A549 (cell line): ENCODE data around the gene TAF15. TPM values are rescaled to one million over a fixed set of nuclear protein-coding genes. Genes with fewer than 3 reads are reported as not detected.

Source experiments
- ATAC-seq, 2 experiments: fragments of 200-7000 bp in 1 of 2; fragments of >200 bp in 1 of 2; cut with Nextera tagmentation in 1 of 2; cut with Tn5 transposase in 1 of 2; 3 replicates each; pipeline versions ENCODE4 v1.8.0 to v1.9.1; 2018 to 2020; ENCODE audit warnings: mild to moderate bottlenecking in 1 of 2, moderate library complexity in 1 of 2
- CTCF ChIA-PET: fragments of 300-600 bp; sonication (Branson Sonifier 250); formaldehyde crosslinking; extraction: SDS; loops from one replicate; lab custom pipeline; 2021; ENCODE audit warnings: antibody characterized with exemption, inconsistent platforms; lab: Yijun Ruan, JAX
- POLR2A ChIA-PET: fragments of 350-600 bp; formaldehyde crosslinking; extraction: SDS; loops from one replicate; lab custom pipeline; 2021; ENCODE audit warnings: antibody characterized with exemption, inconsistent platforms; lab: Yijun Ruan, JAX
- DNase-seq, 2 experiments: peaks; one replicate each; pipeline versions ENCODE4 v3.0.0 to v3.0.0-alpha.2; 2011 to 2016; ENCODE audit warnings: low read depth in 1 of 2, low spot score in 1 of 2
- FAIRE-seq: peaks from 2 replicates; lab custom pipeline; 2011; peaks lifted over from hg19 to GRCh38; lab: Jason Lieb, UNC
- H3K27ac ChIP-seq, 2 experiments: fragments of >200 bp; sonication (Bioruptor Twin); formaldehyde crosslinking; 3 replicates each; pipeline ENCODE4 v1.5.1; 2016 to 2017
- H3K4me1 ChIP-seq: fragments of >200 bp; sonication (Bioruptor Twin); formaldehyde crosslinking; 3 replicates; pipeline ENCODE4 v1.6.1; 2016
- H3K4me2 ChIP-seq: fragments of >200 bp; sonication (Bioruptor Twin); formaldehyde crosslinking; 3 replicates; pipeline ENCODE4 v1.6.1; 2016
- H3K4me3 ChIP-seq: fragments of >200 bp; sonication (Bioruptor Twin); formaldehyde crosslinking; 3 replicates; pipeline ENCODE4 v1.5.1; 2016
- H3K9me3 ChIP-seq: fragments of >200 bp; sonication (Bioruptor Twin); formaldehyde crosslinking; 3 replicates; pipeline ENCODE4 v1.6.1; 2016
- BCL3 ChIP-seq: fragments of >200 bp; sonication (Bioruptor Twin); formaldehyde crosslinking; IDR thresholded peaks from 3 replicates; pipeline ENCODE4 v1.6.1; 2016
- CBX8 ChIP-seq: fragments of 200-600 bp; sonication (generic); IDR thresholded peaks from 2 replicates; pipeline ENCODE4 v1.6.1; 2016
- CTCF ChIP-seq: fragments of >200 bp; sonication (Bioruptor Twin); formaldehyde crosslinking; IDR thresholded peaks from 3 replicates; pipeline ENCODE4 v1.5.1; 2016
- EHMT2 ChIP-seq: fragments of 200-600 bp; sonication (generic); IDR thresholded peaks from 2 replicates; pipeline ENCODE4 v1.6.1; 2016; ENCODE audit warnings: antibody characterized with exemption, low read depth, mild to moderate bottlenecking, moderate library complexity
- FOSB ChIP-seq: fragments of 250-450 bp; sonication (Bioruptor Pico); IDR thresholded peaks from 2 replicates; pipeline ENCODE4 v1.5.0; 2020; ENCODE audit warnings: mild to moderate bottlenecking, moderate library complexity
- HDAC2 ChIP-seq: fragments of 200-600 bp; sonication (generic); IDR thresholded peaks from 2 replicates; pipeline ENCODE4 v1.6.1; 2016
- HOXB13 ChIP-seq: fragments of 250-450 bp; sonication (Bioruptor Pico); IDR thresholded peaks from 2 replicates; pipeline ENCODE4 v1.5.0; 2020; ENCODE audit warnings: low read depth, mild to moderate bottlenecking, moderate library complexity
- MAFK ChIP-seq: fragments of 450-650 bp; IDR thresholded peaks from 2 replicates; pipeline ENCODE4 v1.6.1; 2014; ENCODE audit not compliant: partially characterized antibody
- MAZ ChIP-seq: fragments of 150-350 bp; IDR thresholded peaks from 2 replicates; pipeline ENCODE4 v1.6.1; 2014; ENCODE audit warnings: antibody characterized with exemption, low read depth, low read length, borderline replicate concordance
- MYC ChIP-seq: IDR thresholded peaks from 2 replicates; pipeline ENCODE4 v1.6.1; 2012; ENCODE audit warnings: mild to moderate bottlenecking, inconsistent platforms, low read length, improper control_type of control experiment, borderline replicate concordance
- PBX3 ChIP-seq: IDR thresholded peaks from 2 replicates; pipeline ENCODE4 v1.6.1; 2012
- RCOR1 ChIP-seq: fragments of 150-350 bp; IDR thresholded peaks from 2 replicates; pipeline ENCODE4 v1.6.1; 2014; ENCODE audit warnings: antibody characterized with exemption, low read length, low read depth
- RFX5 ChIP-seq: fragments of 450-650 bp; IDR thresholded peaks from 2 replicates; pipeline ENCODE4 v1.7.1; 2014; ENCODE audit warnings: antibody characterized with exemption, mild to moderate bottlenecking, moderate library complexity
- ZC3H11A ChIP-seq: fragments of 450-650 bp; IDR thresholded peaks from 2 replicates; pipeline ENCODE4 v1.6.1; 2014; ENCODE audit warnings: antibody characterized with exemption, mild to moderate bottlenecking
- ZNF302 ChIP-seq: fragments of 250-450 bp; sonication (Bioruptor Pico); IDR thresholded peaks from 2 replicates; pipeline ENCODE4 v1.9.0; 2021; ENCODE audit warnings: inconsistent platforms, mild to moderate bottlenecking, moderate library complexity
- ZSCAN20 ChIP-seq: fragments of 250-450 bp; sonication (Bioruptor Pico); IDR thresholded peaks from 2 replicates; pipeline ENCODE4 v1.8.0; 2022; ENCODE audit warnings: mild to moderate bottlenecking, moderate library complexity
- WGBS: methylation state at CpG from one replicate; pipeline ENCODE4 v1.1.6; 2017; ENCODE audit errors: missing lambda C conversion rate; 5-methylcytosine and 5-hydroxymethylcytosine counted together
- polyA plus RNA-seq, 4 experiments: library from polyadenylated mRNA; depleted of rRNA in 3 of 4; stranded (reverse); fragments of >200 nt; fragmentation: RNase III in 1 of 4; extraction: RNeasy Plus Mini Kit Qiagen cat#74134 plus additional on column Dnase treatment in 1 of 4; gene quantifications; 2 replicates in 3 of 4; 3 replicates in 1 of 4; pipeline ENCODE4 v1.2.3, GENCODE V29; 2011 to 2017

The TAF15 gene
- polyA plus RNA-seq, 2 of the 4 experiments (the other 2 are of a cell fraction) = 130 to 544 TPM

- WGBS = 89% methylated on average over 1 of the region's 1 CpG
- ATAC-seq (no peak), FAIRE-seq (no peak), DNase-seq (no peak)
- H3K27ac ChIP-seq = no peak overlapping the region
- peaks cover 25% of the 10 kb centered on the region for H3K4me1 ChIP-seq
- TF ChIP-seq MAFK (peak; percentile 97), RFX5 (no peak)
- no peaks in the 10 kb centered on the region for H3K9me3 ChIP-seq
- no peak overlapping the region for H3K4me2 ChIP-seq
- ChIA-PET POLR2A (interaction anchor here (0.6 to 4.4 kb wide), 2 partner anchors 10 to 1207 kb away, joined by 5 to 49 read pairs; partner anchors contain the start of gene TAF15), CTCF (interaction anchor here (1.7 to 30.3 kb wide), 5 partner anchors 9 to 51 kb away, joined by 4 to 2039 read pairs (median 12); partner anchors contain the start of genes C17orf50, GAS2L2 and TAF15)
- no peak overlapping the region for H3K4me3 ChIP-seq
Measured at GRCh38 chr17:35819455-35819854, 10.2 kb downstream of the TAF15 start.

GRCh38 chr17:35821308-35821707 lies 12.0 kb downstream of the TAF15 start:
- CTCF ChIA-PET = interaction anchor here (0.6 to 30.3 kb wide), 4 partner anchors 13 to 53 kb away, joined by 5 to 2039 read pairs (median 10); partner anchors contain the start of genes C17orf50, GAS2L2 and TAF15
- H3K27ac ChIP-seq = no peak overlapping the region
- H3K9me3 ChIP-seq = no peaks in the 10 kb centered on the region
- DNase-seq = no peak
- peaks cover 16% of the 10 kb centered on the region for H3K4me1 ChIP-seq
- no peak overlapping the region for H3K4me3 ChIP-seq
- no peak for TF ChIP-seq MAZ
- no peak for TF ChIP-seq EHMT2
- TF ChIP-seq BCL3 = no peak
- no peak for TF ChIP-seq MYC
- TF ChIP-seq HDAC2 = no peak
- TF ChIP-seq RCOR1 = no peak
- no peak for TF ChIP-seq HOXB13 (CRISPR knock-in tag)
- no peak for TF ChIP-seq MAFK
- TF ChIP-seq ZSCAN20 (CRISPR knock-in tag) = no peak
- TF ChIP-seq ZNF302 (CRISPR knock-in tag) = no peak
- no peak for TF ChIP-seq CTCF
- TF ChIP-seq, all 56 proteins: peak for 0
- POLR2A ChIA-PET = interaction anchor here (4.4 kb wide), 1 partner anchor 12 kb away, joined by 49 read pairs; the partner anchor contains the start of gene TAF15
- FAIRE-seq (no peak), ATAC-seq (no peak)
- no peak overlapping the region for H3K4me2 ChIP-seq
- 86% methylated on average over 2 of the region's 2 CpGs for WGBS

- WGBS = 94% methylated on average over 1 of the region's 1 CpG
- DNase-seq = no peak
- ChIA-PET CTCF (interaction anchor here (1.2 to 2.5 kb wide), 5 partner anchors 16 to 78 kb away, joined by 3 to 8 read pairs (median 6); partner anchors contain the start of gene TAF15), POLR2A (interaction anchor here (2.0 kb wide), 1 partner anchor 16 kb away, joined by 10 read pairs; the partner anchor contains the start of gene TAF15)
- Histone ChIP-seq H3K9me3 (no peaks in the 10 kb centered on the region), H3K4me2 (no peak overlapping the region), H3K27ac (no peak overlapping the region), H3K4me1 (0 out of 3 replicates have a peak, but pooled peaks cover 3% of the 10 kb centered on the region), H3K4me3 (no peak overlapping the region)
- ATAC-seq = no peak
- no peak for FAIRE-seq
- TF ChIP-seq ZC3H11A = no peak
- TF ChIP-seq FOSB = no peak
- TF ChIP-seq CBX8 = no peak
- TF ChIP-seq PBX3 = no peak
Measured at GRCh38 chr17:35825206-35825605, 15.9 kb downstream of the TAF15 start.
